AG04449 (cell line): ENCODE results near the gene H19.

Experiments used
- CTCF ChIA-PET: fragments of 350-600 bp; formaldehyde crosslinking; extraction: SDS; loops from one replicate; lab custom pipeline; 2021; ENCODE audit warnings: antibody characterized with exemption; lab: Yijun Ruan, JAX
- POLR2A ChIA-PET: fragments of 400-600, 350-600 bp; formaldehyde crosslinking; extraction: SDS; loops from one replicate; lab custom pipeline; 2020; ENCODE audit warnings: antibody characterized with exemption, inconsistent platforms; lab: Yijun Ruan, JAX
- DNase-seq: peaks from one replicate; pipeline ENCODE4 v3.0.0-alpha.2; 2010; ENCODE audit warnings: low read depth, low spot score
- H3K4me3 ChIP-seq: 2 replicates; pipeline ENCODE4 v1.5.1; 2011; ENCODE audit warnings: low read depth, mild to moderate bottlenecking, control low read depth, low read length
- TF ChIP-seq, protein P1 (sequence below): IDR thresholded peaks from one replicate; pipeline ENCODE4 v1.5.1; 2011; ENCODE audit warnings: mild to moderate bottlenecking, moderate library complexity, low read length, control low read depth, inconsistent platforms; ENCODE audit not compliant: insufficient read depth; ENCODE audit errors: missing control alignments

The H19 gene

DNA sequence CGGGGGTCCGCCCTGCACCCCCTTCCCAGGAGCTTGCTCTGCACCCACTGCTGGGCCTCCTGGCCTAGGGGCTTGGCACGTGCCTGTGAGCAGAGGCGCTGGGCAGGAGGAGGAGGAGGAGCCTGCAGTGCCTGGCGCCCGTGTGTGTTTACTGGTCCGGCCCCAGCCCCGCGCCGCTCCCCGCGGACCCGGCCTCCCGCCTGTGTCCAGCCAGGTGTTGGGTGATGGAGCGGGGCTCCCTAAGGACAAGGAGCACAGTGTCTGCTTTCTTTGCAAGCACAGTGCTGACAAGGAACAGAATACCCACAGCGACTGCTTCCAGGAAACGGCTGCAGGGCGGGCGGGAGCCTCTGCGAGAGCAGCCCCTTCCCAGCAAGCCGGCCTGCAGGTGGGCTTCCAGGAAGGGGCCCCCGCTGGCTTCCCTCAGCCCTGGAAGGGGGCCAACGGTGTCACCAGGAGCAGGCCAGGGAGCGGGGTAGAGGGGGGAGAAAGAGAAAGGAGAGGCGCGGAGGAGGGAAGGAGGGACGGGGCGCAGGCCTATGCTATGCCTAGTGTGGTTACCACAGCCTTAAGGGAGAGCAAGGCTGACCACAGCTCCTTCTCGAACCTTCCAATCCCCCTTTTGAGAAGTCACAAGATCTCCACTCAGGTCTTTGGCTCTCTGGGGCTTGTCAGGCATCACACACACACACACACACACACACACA is 6.6 kb downstream of the H19 start:
- POLR2A ChIA-PET: no interaction called here
- TF ChIP-seq, protein P1, sequence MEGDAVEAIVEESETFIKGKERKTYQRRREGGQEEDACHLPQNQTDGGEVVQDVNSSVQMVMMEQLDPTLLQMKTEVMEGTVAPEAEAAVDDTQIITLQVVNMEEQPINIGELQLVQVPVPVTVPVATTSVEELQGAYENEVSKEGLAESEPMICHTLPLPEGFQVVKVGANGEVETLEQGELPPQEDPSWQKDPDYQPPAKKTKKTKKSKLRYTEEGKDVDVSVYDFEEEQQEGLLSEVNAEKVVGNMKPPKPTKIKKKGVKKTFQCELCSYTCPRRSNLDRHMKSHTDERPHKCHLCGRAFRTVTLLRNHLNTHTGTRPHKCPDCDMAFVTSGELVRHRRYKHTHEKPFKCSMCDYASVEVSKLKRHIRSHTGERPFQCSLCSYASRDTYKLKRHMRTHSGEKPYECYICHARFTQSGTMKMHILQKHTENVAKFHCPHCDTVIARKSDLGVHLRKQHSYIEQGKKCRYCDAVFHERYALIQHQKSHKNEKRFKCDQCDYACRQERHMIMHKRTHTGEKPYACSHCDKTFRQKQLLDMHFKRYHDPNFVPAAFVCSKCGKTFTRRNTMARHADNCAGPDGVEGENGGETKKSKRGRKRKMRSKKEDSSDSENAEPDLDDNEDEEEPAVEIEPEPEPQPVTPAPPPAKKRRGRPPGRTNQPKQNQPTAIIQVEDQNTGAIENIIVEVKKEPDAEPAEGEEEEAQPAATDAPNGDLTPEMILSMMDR: no peak
- CTCF ChIA-PET: interaction anchor here (1.3 to 1.5 kb wide), 2 partner anchors 10 to 13 kb away, joined by 3 to 5 read pairs; no protein-coding TSS in a partner anchor
- no peak for DNase-seq
- H3K4me3 ChIP-seq: no peak overlapping the region

DNA sequence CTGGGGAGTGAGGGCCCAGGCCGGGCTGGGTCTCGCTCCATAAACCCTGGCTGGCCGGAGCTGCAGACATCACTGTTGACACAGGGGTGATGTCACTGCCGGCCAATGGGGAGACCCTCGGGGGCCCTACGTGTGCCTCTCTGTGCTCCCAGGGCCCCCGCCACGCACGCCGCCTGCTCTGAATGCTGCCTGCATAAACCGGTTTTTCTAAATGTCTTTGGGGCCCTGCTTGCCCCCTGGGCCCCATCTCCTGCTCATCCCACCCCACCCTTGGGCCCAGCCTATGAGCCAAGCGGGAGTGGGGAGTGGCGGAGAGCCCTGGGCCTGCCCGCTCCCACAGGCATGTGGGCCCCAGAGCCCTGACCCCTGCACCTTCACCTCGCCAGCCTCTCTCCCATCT is 7.7 kb downstream of the H19 start:
- no peak for DNase-seq
- H3K4me3 ChIP-seq: no peak overlapping the region
- ChIA-PET POLR2A (no interaction called here), CTCF (no interaction called here)
- TF ChIP-seq, protein P1: no peak

- DNase-seq: no peak
- ChIA-PET POLR2A (no interaction called here), CTCF (interaction anchor here (1.1 kb wide), 1 partner anchor 41 kb away, joined by 3 read pairs; the partner anchor contains the start of gene MRPL23)
- H3K4me3 ChIP-seq: no peak overlapping the region
- TF ChIP-seq, protein P1: no peak
Measured at GRCh38 chr11:1988667-1989317, 8.8 kb downstream of the H19 start.

- CTCF ChIA-PET: interaction anchor here (1.1 kb wide), 1 partner anchor 41 kb away, joined by 3 read pairs; the partner anchor contains the start of gene MRPL23
- POLR2A ChIA-PET: no interaction called here
- DNase-seq: no peak
- no peak overlapping the region for H3K4me3 ChIP-seq
- TF ChIP-seq, protein P1: no peak
Measured at GRCh38 chr11:1988174-1988573, 9.5 kb downstream of the H19 start.

DNA sequence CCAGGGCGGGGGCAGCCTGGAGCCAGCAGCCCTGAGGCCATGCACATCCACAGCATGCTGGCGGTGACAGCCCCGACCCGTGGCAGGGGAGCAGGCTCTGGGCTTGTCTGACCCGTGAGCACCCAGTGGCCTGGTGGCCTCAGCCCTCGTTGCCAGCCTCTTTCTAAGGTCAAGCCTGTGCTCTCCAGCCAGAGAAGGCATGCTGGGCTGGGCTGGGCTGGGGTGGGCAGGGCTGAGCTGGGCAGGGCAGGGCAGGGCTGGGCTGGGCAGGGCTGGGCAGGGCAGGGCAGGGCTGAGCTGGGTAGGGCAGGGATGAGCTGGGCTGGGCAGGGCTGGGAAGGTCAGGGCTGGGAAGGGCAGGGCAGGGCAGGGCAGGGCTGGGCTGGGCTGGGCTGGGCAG is 10.6 kb downstream of the H19 start:
- no peak for DNase-seq
- no peak overlapping the region for H3K4me3 ChIP-seq
- ChIA-PET CTCF (interaction anchor here (1.0 kb wide), 1 partner anchor 164 kb away, joined by 6 read pairs; no protein-coding TSS in a partner anchor), POLR2A (no interaction called here)
- TF ChIP-seq, protein P1: no peak

- ChIA-PET CTCF (interaction anchor here (1.2 kb wide), 1 partner anchor 168 kb away, joined by 4 read pairs; no protein-coding TSS in a partner anchor), POLR2A (no interaction called here)
- TF ChIP-seq, protein P1: no peak
- no peak overlapping the region for H3K4me3 ChIP-seq
- no peak for DNase-seq
Measured at GRCh38 chr11:1983601-1983961, 14.1 kb downstream of the H19 start.
